Upper lobe of left lung (tissue), 4 donors: Measurements from ENCODE around the gene MICAL2.

Experiments used
- CTCF ChIP-seq, 6 experiments: fragments of 450-650 bp in 4 of 6; fragments of 200-600 bp in 2 of 6; sonication (generic) in 2 of 6; IDR thresholded peaks; one replicate each; pipeline ENCODE4 v1.5.1; 2016 to 2019; ENCODE audit warnings: antibody characterized with exemption in 6 of 6
- EP300 ChIP-seq, 4 donors: sonication (generic); formaldehyde crosslinking; IDR thresholded peaks; one replicate each; pipeline ENCODE4 v1.5.1; 2017; ENCODE audit warnings: antibody characterized with exemption in 4 of 4, control low read depth in 2 of 4
- POLR2A ChIP-seq, 4 donors: fragments of 450-650 bp; IDR thresholded peaks; one replicate each; pipeline ENCODE4 v1.5.1; 2016 to 2017; ENCODE audit warnings: antibody characterized with exemption in 4 of 4, mild to moderate bottlenecking in 2 of 4

GRCh38 chr11:12206529-12206928 lies 96.1 kb downstream of the MICAL2 start:
- TF ChIP-seq EP300 (IDR thresholded peaks at IDR 0.05), result no peak
- no peak for TF ChIP-seq CTCF (IDR thresholded peaks at IDR 0.05)
- no peak for TF ChIP-seq POLR2A (IDR thresholded peaks at IDR 0.05)
